ENCODE data around the gene BHLHA9.
"Not testable (repeated sequence)": the region's sequence is repeated elsewhere in the genome, so short reads cannot be mapped to it uniquely, and the experiment has no call there.

BHLHA9 gene

DNA sequence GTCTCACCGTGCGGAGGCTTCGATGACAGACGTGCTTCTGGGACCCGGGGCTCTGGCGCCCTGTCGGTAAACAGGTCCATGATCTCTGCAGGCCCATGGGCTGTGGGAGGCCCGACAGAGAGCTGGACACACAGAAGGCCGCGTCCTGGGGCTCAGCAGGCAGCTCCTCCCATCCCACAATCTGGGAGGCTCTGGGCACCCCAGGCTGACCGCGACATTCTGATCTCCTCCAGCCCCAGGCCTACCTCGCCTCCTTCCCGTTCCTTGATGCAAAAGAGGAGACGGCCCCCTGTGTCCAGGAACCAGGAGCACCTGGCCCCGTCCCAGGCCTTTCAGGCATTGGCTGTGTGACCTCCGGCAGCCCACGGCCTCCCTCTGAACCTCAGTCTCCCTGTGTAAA is 32.5 kb downstream of the BHLHA9 start:
- DNase-seq: no peak

DNA sequence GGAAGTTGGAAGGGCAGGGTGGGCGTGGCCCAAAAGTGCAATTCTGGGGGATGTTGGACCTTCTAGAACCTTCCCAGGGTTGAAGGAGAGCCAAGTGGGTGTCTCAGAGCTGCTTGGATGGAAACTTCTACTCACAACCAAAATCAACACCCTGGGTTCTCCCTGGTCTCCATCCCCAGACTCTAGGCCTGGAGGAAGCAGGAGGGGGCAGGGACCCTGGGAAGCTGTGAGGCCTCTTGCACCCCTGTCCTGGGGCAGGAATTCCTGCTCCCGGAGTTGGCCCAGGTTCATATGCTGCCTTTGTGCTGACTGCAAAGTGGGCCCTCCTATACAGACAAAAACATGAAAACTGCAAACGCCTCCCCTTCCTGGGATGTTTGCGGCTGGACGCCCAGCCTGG is 34.3 kb downstream of the BHLHA9 start:
- DNase-seq: no peak

DNA sequence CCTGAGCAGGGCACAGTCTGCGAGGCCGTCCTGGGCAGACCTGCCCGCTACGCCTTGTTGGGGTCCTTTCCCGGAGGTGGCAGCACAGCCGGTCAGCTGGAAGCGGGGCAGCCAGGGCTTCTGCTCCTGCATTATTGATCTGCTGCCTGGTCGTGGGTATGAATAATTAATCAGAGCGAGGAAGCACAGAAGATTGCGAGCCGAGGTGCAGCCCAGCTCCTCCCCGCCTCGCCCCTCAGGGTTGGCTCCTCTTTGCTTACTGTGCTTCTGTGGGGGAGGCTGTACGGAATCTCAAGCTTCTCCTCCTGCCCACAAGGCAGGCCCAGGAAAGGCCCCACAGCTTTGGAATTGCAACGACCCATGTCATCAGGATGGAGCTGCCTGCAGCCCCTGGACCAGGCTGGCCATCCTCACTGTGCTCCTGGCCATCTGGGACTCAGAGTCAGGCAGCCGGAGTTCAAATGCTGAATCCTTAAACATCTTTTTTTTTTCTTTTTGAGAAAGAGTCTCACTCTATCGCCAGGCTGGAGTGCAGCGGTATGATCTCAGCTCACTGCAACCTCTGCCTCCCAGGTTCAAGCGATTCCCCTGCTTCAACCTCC is 34.8 kb downstream of the BHLHA9 start:
- DNase-seq: no peak

- DNase-seq: not testable (repeated sequence)
These were observed 37.6 kb downstream of the BHLHA9 start for GRCh38 chr17:1307829-1308228.

DNA sequence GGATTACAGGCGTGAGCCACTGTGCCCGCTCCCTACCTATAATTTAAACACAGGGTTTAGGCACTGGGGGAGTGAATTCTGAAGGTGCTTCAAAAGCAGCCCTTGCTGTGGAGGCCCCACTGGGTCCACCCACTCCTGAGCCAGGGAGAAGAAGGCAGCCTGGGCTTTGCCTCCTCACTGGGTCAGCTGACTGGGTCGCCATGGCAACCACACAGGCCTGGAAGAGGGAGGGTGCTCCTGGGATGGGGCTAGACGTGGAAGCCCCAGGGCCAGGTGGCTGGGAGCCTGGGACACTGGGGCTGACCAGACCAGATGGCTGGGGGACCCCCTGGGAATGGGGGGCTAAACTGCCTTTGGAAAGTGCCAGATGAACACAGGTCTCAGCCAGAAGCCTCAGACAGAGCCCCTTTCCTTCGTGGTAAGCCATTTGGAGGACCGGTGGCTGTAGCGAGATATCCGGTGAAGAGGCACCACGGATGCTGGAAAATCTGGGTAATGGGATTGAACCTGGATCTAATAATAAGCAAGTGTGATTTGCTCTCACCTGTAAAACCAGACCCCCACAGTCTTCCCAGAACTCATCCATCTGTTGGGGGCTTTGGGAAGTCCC is 42.1 kb downstream of the BHLHA9 start:
- DNase-seq: no peak

GRCh38 chr17:1313270-1314005 is 43.2 kb downstream of the BHLHA9 start:
- no peak for DNase-seq

DNA sequence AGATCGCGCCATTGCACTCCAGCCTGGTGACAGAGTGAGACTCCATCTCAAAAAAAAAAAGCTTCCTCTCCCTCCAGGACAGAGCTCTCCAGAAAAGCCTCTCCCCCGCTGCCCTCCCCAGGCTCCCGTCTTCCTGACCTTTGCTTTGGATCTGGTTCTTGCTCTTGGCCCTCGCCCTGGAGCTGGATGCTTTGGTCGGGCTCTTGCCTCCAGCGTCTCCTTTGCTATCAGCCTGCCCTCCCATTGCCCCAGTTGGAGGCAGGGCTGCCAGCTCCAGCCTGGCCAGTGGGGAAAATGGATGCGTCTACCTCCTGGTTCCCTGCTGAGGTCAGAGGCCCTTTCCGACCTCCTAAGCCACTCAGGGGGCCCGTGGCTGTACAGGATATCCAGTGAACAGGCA is 45.2 kb downstream of the BHLHA9 start:
- DNase-seq: no peak

DNA sequence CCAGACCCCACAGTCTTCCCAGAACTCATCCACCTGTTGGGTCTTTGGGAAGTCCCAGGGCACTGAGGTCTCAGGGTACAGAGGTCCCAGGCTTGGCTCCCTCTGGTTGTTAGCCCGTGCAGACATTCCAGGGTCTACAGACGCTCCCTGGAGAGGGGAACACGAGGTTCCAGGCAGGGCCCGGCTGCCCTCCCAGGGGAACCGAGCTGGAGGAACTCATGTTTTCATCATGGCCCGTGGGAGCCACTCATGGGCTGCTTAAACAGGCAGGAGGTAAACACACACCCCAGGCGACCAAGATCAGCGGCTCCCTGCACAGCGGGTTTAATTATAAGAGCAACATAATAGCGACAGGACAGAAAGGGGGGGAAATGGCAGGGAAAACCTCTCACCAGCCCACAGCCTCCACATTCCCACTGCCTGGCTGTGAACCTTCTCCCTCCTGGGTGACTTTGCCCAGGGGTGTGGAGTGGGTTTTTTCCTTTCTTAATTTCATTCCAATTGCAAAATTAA is 45.7 kb downstream of the BHLHA9 start:
- no peak for DNase-seq
